Measurements from ENCODE around the gene TGFB2.
"Not testable (repeated sequence)": the region's sequence is repeated elsewhere in the genome, so short reads cannot be mapped to it uniquely, and the experiment has no call there.

The TGFB2 gene

GRCh38 chr1:218344814-218345672, at the start of gene TGFB2:
Gene TGFB2 (plus strand): TSS chr1:218345336. CDS start chr1:218346702, 1,366 bp downstream.
- DNase-seq: no peak

DNA sequence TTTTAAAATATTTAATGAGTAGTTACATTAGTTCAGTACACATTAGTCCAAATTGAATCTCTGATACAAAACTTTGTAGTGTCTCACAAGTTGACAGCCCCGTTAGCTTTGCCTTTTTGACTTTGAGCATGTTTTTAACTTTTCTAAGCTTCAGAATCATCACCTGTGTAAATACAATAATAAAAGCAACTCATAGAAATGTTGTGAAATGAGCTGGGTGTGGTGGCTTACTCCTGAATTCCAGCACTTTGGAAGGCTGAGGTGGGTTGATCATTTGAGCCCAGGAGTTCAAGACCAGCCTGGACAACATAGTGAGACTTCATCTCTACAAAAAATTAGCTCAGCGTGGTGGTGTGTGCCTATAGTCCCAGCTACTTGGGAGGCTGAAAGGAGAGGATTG, 49.0 kb upstream of the TGFB2 start:
- DNase-seq: no peak

GRCh38 chr1:218297461-218297860, 47.7 kb upstream of the TGFB2 start:
- no peak for DNase-seq

GRCh38 chr1:218297867-218298266, 47.3 kb upstream of the TGFB2 start:
- DNase-seq: no peak

- no peak for DNase-seq
These were observed 46.7 kb upstream of the TGFB2 start for GRCh38 chr1:218298398-218298797.

- DNase-seq: no peak
These were observed 45.7 kb upstream of the TGFB2 start for GRCh38 chr1:218299416-218299815.

DNA sequence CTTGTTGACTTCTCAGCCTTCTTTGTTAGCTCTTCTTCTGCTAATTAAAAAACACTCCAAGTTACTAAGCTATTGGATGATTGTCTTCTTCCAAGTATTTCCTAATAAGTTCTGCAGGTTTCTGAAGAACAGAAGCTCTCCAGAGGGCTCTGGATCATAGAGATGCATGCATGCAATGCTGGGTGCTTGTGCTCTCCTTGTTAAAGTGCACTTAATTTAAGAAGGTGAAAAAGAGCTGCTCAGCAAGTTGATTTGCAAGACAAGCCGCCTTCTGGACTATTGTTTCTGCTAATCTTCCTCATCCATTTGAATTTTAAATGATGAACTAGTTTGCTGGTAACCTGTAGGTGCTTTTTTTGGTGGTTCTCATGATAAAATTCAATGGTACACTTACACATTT, 43.9 kb upstream of the TGFB2 start:
- no peak for DNase-seq

DNA sequence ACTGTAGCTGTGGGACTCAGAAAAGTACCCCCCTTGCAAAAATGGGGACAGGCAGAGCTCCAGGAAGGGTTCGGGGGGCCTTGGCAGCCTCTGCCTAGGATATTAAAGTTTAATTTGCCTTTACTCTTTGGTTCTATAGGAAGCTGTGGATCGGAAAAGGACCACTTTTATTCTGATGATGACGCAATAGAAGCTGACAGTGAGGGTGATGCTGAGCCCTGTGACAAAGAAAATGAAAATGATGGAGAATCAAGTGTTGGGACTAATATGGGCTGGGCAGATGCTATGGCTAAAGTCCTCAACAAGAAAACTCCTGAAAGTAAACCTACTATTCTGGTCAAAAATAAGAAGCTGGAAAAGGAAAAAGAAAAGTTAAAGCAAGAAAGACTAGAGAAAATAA, 43.0 kb upstream of the TGFB2 start:
- no peak for DNase-seq

GRCh38 chr1:218303176-218303879, 41.8 kb upstream of the TGFB2 start:
- DNase-seq: no peak

DNA sequence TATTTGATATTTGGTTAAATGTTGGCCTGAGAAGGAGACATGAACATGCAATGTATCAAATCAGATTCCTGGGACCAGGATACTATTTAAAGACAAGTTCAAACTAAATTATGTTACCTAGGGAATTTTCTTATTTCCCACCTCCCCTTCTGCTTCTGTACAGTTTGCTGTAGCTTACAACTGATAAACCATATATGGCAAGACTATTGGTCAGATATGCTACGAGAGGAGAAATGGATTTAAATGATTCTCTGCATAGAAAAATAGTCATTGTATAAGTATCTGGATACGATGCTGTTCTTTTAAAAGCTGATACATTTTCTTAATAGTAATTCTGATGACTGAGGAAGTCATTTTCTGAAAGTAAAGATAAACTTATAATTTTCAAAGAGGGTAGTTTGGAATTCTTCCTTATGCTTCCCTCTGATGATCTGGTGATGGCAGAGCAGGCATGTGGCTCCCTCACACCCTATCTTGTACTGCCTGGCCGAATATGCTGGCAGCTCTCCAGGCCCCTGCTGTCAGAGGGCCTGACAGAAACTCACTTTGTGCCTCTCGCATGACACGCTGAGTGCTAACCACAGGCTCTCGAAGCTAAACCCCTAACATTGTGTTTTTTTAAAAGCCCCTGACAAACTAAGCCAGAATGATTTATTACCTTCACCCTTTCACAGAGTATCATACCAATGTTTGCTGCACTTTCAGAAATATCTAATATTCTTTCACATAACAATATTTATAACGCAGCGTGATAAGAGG, 40.7 kb upstream of the TGFB2 start:
- DNase-seq: peak; percentile 43

DNA sequence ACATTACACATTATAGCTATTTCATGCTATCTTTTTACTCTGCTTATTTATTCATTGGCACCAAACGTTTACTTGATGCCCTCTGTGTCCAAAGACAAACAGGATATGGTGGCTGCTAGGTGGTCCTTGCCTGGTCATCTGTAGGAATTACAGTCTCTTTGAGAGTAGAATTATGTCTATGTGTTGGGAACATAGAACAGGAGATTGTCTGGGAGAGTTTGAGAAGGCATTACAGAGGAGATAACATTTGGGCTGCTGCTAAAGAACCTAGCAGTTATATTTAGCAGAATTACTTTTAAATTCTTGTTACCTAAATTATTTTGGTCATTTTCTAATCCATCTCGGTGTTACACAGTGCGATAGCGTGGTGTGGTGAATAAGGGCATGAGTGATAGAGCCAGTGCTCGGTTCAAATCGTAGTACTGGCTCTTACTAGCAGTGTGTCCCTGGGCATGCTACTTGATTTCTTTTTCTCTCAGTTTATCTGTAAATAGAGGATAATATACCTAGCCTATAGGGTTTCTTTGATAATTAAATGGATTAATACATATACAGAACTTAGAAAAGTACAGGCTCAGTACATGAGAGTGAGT, 39.6 kb upstream of the TGFB2 start:
- no peak for DNase-seq

DNA sequence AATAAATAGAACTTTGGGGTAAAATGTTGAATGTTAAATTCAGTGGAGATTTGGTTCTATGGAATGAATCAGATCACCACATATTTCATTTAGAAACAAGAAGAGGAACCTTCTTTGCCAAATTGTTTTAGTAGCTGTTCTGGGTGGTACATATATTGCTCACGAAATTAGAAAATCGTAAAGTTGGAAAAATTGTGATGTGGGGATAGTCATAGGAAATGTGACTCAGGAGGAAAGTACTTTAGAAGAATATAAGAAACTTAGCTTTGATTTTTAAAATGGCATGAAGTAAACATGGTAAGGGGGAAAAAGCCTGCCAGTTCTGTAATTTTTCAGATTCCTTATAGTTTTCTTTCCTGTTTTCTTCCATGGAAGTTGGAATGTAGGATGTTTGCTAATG, 32.6 kb upstream of the TGFB2 start:
- DNase-seq: no peak

DNA sequence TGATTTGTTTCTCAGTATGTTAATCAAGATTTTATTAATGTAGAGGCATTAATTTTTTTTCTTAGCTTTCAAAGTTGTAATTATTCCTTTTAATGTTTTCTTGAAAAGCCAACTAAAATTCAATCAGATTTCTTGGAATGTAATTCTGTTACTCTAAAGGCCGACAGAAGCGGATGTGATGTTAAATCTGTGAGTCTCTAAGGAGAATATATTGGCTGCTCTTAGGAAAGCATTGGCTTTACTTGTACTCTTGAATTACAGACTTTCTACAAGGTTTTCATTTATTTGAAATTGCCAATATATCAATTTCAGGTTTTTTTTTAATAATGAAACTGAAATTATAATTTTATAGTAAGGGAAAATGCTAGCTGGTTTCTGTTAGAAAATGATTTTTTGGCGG, 30.8 kb upstream of the TGFB2 start:
- DNase-seq: no peak

DNA sequence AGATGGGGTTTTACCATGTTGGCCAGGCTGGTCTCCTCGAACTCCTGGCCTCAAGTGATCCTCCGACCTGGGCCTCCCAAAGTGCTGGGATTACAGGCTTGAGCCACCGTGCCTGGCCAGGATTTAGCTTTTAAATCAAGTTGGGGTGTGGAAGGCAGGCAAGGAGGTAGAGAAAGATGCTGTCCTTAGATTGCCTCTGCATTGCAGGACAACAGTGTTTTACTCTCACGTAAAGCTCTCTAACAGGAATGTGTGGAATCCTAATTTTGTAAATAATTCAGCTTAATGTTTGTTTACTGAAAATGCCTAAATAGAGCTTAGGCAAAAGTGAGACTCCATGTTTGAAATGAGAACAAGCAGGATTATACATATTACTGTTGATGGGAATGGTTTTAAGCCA, 29.5 kb upstream of the TGFB2 start:
- no peak for DNase-seq

- no peak for DNase-seq
These were observed 28.1 kb upstream of the TGFB2 start for GRCh38 chr1:218317061-218317460.

DNA sequence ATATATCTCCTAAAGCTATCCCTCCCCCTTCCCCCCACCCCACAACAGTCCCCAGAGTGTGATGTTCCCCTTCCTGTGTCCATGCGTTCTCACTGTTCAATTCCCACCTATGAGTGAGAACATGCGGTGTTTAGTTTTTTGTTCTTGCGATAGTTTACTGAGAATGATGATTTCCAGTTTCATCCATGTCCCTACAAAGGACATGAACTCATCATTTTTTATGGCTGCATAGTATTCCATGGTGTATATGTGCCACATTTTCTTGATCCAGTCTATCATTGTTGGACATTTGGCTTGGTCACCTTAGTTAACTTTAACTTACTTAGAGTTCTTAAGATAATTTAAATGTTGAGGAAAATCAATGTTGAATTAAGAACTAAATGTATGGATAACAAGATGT, 25.0 kb upstream of the TGFB2 start:
- not testable (repeated sequence) for DNase-seq

DNA sequence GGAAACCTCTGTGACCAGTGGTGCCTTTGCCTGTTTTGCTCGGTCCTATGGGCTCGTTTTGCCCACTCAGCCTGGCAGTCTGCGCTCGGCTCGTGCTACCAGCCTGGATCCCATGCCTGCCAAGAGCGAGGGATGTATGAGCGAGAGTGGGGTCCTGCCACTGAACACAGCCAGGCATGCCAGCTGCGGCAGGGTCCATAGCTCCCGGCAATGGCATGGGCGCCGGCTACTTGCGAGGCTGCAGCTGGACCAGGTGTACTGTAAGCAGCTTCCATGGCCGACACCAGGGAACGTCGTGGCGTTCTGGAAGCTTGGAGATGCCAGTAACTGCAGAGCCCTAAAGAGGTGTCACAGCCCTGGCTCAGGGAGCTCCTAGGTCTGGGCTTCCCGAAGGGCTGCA, 22.4 kb upstream of the TGFB2 start:
- no peak for DNase-seq

- no peak for DNase-seq
These were observed 21.4 kb upstream of the TGFB2 start for GRCh38 chr1:218323568-218324225.

DNA sequence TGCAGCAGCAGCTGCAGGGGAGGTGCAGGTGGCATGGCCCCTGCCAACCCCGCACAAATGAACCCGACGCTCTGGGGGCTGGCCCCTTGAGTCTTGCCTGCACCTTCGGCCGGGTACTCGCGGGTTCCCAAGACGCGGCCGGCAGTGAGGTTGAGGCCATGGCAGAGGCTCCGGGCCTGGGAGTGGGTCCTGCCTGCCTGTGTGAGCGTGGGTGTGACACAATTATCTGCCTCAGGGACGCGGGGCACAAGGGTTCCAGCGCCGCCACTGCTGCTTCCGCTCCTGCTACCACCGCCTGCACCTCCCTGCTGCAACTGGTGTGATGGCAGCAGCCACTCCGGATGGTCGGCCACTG, 20.9 kb upstream of the TGFB2 start:
- no peak for DNase-seq

GRCh38 chr1:218328769-218329168, 16.4 kb upstream of the TGFB2 start:
- DNase-seq: no peak

GRCh38 chr1:218330043-218330623, 15.0 kb upstream of the TGFB2 start:
- DNase-seq: no peak

- no peak for DNase-seq
These were observed 12.7 kb upstream of the TGFB2 start for GRCh38 chr1:218332416-218332815.

Measured in KG1 (cell line).